Neuronal stem cell (in vitro differentiated cells): Measurements from ENCODE around the gene RPL19.
A peak's percentile ranks its signal among the peaks of the same experiment; 100 is the strongest.
"Not testable (repeated sequence)": the region's sequence is repeated elsewhere in the genome, so short reads cannot be mapped to it uniquely, and the experiment has no call there.

Source experiments
- DNase-seq: peaks from one replicate; pipeline ENCODE4 v3.0.0-alpha.2; 2013; ENCODE audit warnings: low spot score
- H2AFZ ChIP-seq: one replicate; pipeline ENCODE4 v1.6.1; 2013; ENCODE audit warnings: mild to moderate bottlenecking, low read length, inconsistent platforms
- H2AK5ac ChIP-seq: 2 replicates; pipeline ENCODE4 v1.6.1; 2013; ENCODE audit warnings: low read depth, mild to moderate bottlenecking, inconsistent platforms, low read length, moderate library complexity, mixed read lengths
- H2BK120ac ChIP-seq: 2 replicates; pipeline ENCODE4 v1.6.1; 2013; ENCODE audit warnings: low read depth, mild to moderate bottlenecking, inconsistent platforms, low read length, moderate library complexity, mixed read lengths
- H2BK12ac ChIP-seq: one replicate; pipeline ENCODE4 v1.6.1; 2013; ENCODE audit warnings: low read length, inconsistent platforms
- H2BK15ac ChIP-seq: 2 replicates; pipeline ENCODE4 v1.6.1; 2013; ENCODE audit warnings: mild to moderate bottlenecking, low read length, inconsistent platforms, mixed read lengths
- H2BK5ac ChIP-seq: one replicate; pipeline ENCODE4 v1.6.1; 2013; ENCODE audit warnings: inconsistent platforms, mild to moderate bottlenecking, low read length, moderate library complexity
- H3K14ac ChIP-seq: one replicate; pipeline ENCODE4 v1.6.1; 2013; ENCODE audit warnings: low read length, inconsistent platforms
- H3K18ac ChIP-seq: 2 replicates; pipeline ENCODE4 v1.6.1; 2013; ENCODE audit warnings: low read length, inconsistent platforms
- H3K23ac ChIP-seq: 2 replicates; pipeline ENCODE4 v1.6.1; 2013; ENCODE audit warnings: low read depth, mild to moderate bottlenecking, mixed read lengths, low read length, inconsistent platforms; ENCODE audit not compliant: poor library complexity
- H3K27ac ChIP-seq: replicated peaks from 3 replicates; pipeline ENCODE4 v1.5.1; 2013; ENCODE audit warnings: low read length, inconsistent platforms
- H3K27me3 ChIP-seq, 3 experiments: 2 replicates each; pipeline ENCODE4 v1.6.1; 2013; ENCODE audit warnings: low read length in 3 of 3, mild to moderate bottlenecking in 2 of 3, inconsistent platforms in 1 of 3, low read depth in 1 of 3, mixed read lengths in 1 of 3, moderate library complexity in 1 of 3; ENCODE audit not compliant: control insufficient read depth in 3 of 3, insufficient read depth in 3 of 3
- H3K36me3 ChIP-seq, 2 donors: replicated peaks in 1 of 2; 2 replicates each; pipeline ENCODE4 v1.6.1; 2013; ENCODE audit warnings: low read length in 2 of 2; ENCODE audit not compliant: control insufficient read depth in 2 of 2, insufficient read depth in 2 of 2
- H3K4ac ChIP-seq: 2 replicates; pipeline ENCODE4 v1.6.1; 2013; ENCODE audit warnings: inconsistent platforms, mild to moderate bottlenecking, low read length, moderate library complexity
- H3K4me1 ChIP-seq, 2 donors: 1 replicate in 1 of 2; 2 replicates in 1 of 2; pipeline ENCODE4 v1.6.1; 2013; ENCODE audit warnings: low read length in 2 of 2, low read depth in 1 of 2; ENCODE audit not compliant: control insufficient read depth in 2 of 2, insufficient read depth in 1 of 2
- H3K4me2 ChIP-seq: one replicate; pipeline ENCODE4 v1.6.1; 2013; ENCODE audit warnings: mild to moderate bottlenecking, low read length, inconsistent platforms; ENCODE audit not compliant: insufficient read depth, poor library complexity, severe bottlenecking
- H3K4me3 ChIP-seq, 2 donors: 2 replicates each; pipeline ENCODE4 v1.5.1; 2013; ENCODE audit warnings: low read length in 2 of 2, mild to moderate bottlenecking in 2 of 2, inconsistent platforms in 1 of 2, moderate library complexity in 1 of 2
- H3K79me1 ChIP-seq: one replicate; pipeline ENCODE4 v1.6.1; 2013; ENCODE audit warnings: low read depth, mild to moderate bottlenecking, inconsistent platforms, low read length, moderate library complexity
- H3K9ac ChIP-seq: one replicate; pipeline ENCODE4 v1.6.1; 2013; ENCODE audit warnings: mild to moderate bottlenecking, low read depth, low read length, inconsistent platforms; ENCODE audit not compliant: poor library complexity
- H3K9me3 ChIP-seq, 2 donors: replicated peaks in 1 of 2; 2 replicates each; pipeline versions ENCODE3 to v1.6.1; 2013; ENCODE audit warnings: low read length in 2 of 2, mild to moderate bottlenecking in 2 of 2, inconsistent platforms in 1 of 2, low read depth in 1 of 2, mixed read lengths in 1 of 2, moderate library complexity in 1 of 2; ENCODE audit not compliant: control insufficient read depth in 2 of 2, insufficient read depth in 1 of 2
- H4K8ac ChIP-seq: one replicate; pipeline ENCODE4 v1.6.1; 2013; ENCODE audit warnings: low read depth, mild to moderate bottlenecking, inconsistent platforms, low read length, moderate library complexity
- H4K91ac ChIP-seq: one replicate; pipeline ENCODE4 v1.6.1; 2013; ENCODE audit warnings: low read length, low read depth, mild to moderate bottlenecking, inconsistent platforms; ENCODE audit not compliant: poor library complexity
- WGBS, 2 donors: extraction: QIAGEN DNeasy Blood & Tissue Kit; methylation state at CpG; one replicate each; pipeline ENCODE4 v1.1.7; 2013; ENCODE audit warnings: missing lambda C conversion rate in 2 of 2, mixed read lengths in 1 of 2; ENCODE audit not compliant: insufficient read length in 2 of 2, insufficient replicate concordance in 1 of 2; ENCODE audit errors: extremely low coverage in 2 of 2; 5-methylcytosine and 5-hydroxymethylcytosine counted together

Gene RPL19

GRCh38 chr17:39244600-39245570 lies 44.8 kb downstream of the RPL19 start:
- no CpG with 5 or more reads among the region's 6 CpGs for WGBS, 2 donors
- H3K79me1 ChIP-seq, result no peaks in the 10 kb centered on the region

GRCh38 chr17:39246274-39246673 lies 46.2 kb downstream of the RPL19 start:
- H3K4me2 ChIP-seq, result no peak overlapping the region
- H3K9ac ChIP-seq, result no peak overlapping the region
- no CpG with 5 or more reads among the region's 3 CpGs for WGBS, 2 donors
- no peak overlapping the region for H2BK12ac ChIP-seq
- no peak overlapping the region for H2BK15ac ChIP-seq
- no peaks in the 10 kb centered on the region for H3K79me1 ChIP-seq
- DNase-seq, result no peak
- no peaks in the 10 kb centered on the region for H3K9me3 ChIP-seq
- no peak overlapping the region for H2AFZ ChIP-seq
- H2BK5ac ChIP-seq, result no peak overlapping the region
- H3K27me3 ChIP-seq, result no peaks in the 10 kb centered on the region
- H3K14ac ChIP-seq, result no peak overlapping the region
- no peak overlapping the region for H4K91ac ChIP-seq
- H3K4me3 ChIP-seq, result no peak overlapping the region
- peaks cover 0 to 2% of the 10 kb centered on the region in 2 donors for H3K4me1 ChIP-seq
- peak overlapping the region; percentile 1 for H3K23ac ChIP-seq
- no peaks in the 10 kb centered on the region for H3K36me3 ChIP-seq
- no peak overlapping the region for H2BK120ac ChIP-seq
- no peak overlapping the region for H3K27ac ChIP-seq
- H3K4ac ChIP-seq, result no peak overlapping the region
- H4K8ac ChIP-seq, result no peak overlapping the region
- no peak overlapping the region for H3K18ac ChIP-seq
- no peak overlapping the region for H2AK5ac ChIP-seq

More at GRCh38 chr17:39244600-39245570, 44.8 kb downstream of the RPL19 start:
- no peak overlapping the region for H3K4me2 ChIP-seq
- H3K14ac ChIP-seq, result no peak overlapping the region
- no peak overlapping the region for H3K23ac ChIP-seq
- H4K91ac ChIP-seq, result no peak overlapping the region
- H3K9ac ChIP-seq, result no peak overlapping the region
- H2BK15ac ChIP-seq, result no peak overlapping the region
- H2BK120ac ChIP-seq, result no peak overlapping the region
- H3K9me3 ChIP-seq, result no peaks in the 10 kb centered on the region
- no peak overlapping the region for H3K4me3 ChIP-seq
- H4K8ac ChIP-seq, result no peak overlapping the region
- no peak overlapping the region for H2AK5ac ChIP-seq
- H3K36me3 ChIP-seq, result no peaks in the 10 kb centered on the region
- no peak overlapping the region for H2BK5ac ChIP-seq
- no peak overlapping the region for H3K4ac ChIP-seq
- H2BK12ac ChIP-seq, result no peak overlapping the region
- H3K18ac ChIP-seq, result peak overlapping the region; percentile 73
- H3K4me1 ChIP-seq, result peaks cover 0 to 2% of the 10 kb centered on the region in 2 donors
- no peak overlapping the region for H3K27ac ChIP-seq
- peak; percentile 90 for DNase-seq
- peak overlapping the region; percentile 25 for H2AFZ ChIP-seq
- H3K27me3 ChIP-seq, result peaks cover 0 to 1% (median 0%) of the 10 kb centered on the region in 3 experiments

DNA sequence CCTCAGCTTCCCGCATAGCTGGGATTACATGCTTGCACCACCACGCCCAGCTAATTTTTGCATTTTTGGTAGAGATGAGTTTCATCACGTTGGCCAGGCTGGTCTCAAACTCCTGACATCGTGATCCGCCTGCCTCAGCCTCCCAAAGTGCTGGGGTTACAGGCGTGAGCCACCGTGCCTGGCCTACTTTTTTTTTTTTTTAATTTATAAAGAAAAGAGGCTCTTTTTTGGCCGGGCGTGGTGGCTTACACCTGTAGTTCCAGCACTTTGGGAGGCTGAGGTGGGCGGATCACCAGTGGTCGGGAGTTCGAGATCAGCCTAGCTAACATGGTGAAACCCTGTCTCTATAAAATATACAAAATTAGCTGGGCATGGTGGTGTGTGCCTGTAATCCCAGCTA lies 50.0 kb downstream of the RPL19 start:
- H2AFZ ChIP-seq, H3K9me3 ChIP-seq, H2BK15ac ChIP-seq, H3K27me3 ChIP-seq, DNase-seq, H3K27ac ChIP-seq, H2AK5ac ChIP-seq, H3K79me1 ChIP-seq, H3K9ac ChIP-seq, H3K4ac ChIP-seq, H3K4me3 ChIP-seq, H2BK5ac ChIP-seq, H3K14ac ChIP-seq, H3K23ac ChIP-seq, H2BK120ac ChIP-seq, H4K8ac ChIP-seq, H4K91ac ChIP-seq, H3K4me1 ChIP-seq, H3K18ac ChIP-seq, H3K4me2 ChIP-seq, H2BK12ac ChIP-seq: not testable (repeated sequence)
- H3K36me3 ChIP-seq, result peaks cover 5 to 22% of the 10 kb centered on the region in 2 donors
- WGBS, 2 donors, result no CpG with 5 or more reads among the region's 12 CpGs

GRCh38 chr17:39251997-39252396 lies 51.9 kb downstream of the RPL19 start:
- Histone ChIP-seq H2BK15ac (no peak overlapping the region), H3K36me3 (peaks cover 5 to 33% of the 10 kb centered on the region in 2 donors), H3K9ac (no peak overlapping the region), H2AFZ (no peak overlapping the region), H4K8ac (no peak overlapping the region), H3K14ac (no peak overlapping the region), H3K23ac (no peak overlapping the region), H3K4ac (no peak overlapping the region), H3K4me3 (no peak overlapping the region), H2BK5ac (no peak overlapping the region), H3K4me2 (no peak overlapping the region), H4K91ac (no peak overlapping the region), H3K9me3 (no peaks in the 10 kb centered on the region), H2BK120ac (no peak overlapping the region), H3K27me3 (no peaks in the 10 kb centered on the region), H2AK5ac (no peak overlapping the region), H3K4me1 (no peaks in the 10 kb centered on the region), H3K79me1 (no peaks in the 10 kb centered on the region), H2BK12ac (no peak overlapping the region), H3K18ac (no peak overlapping the region), H3K27ac (no peak overlapping the region)
- WGBS, 2 donors, result no CpG with 5 or more reads among the region's 1 CpG
- no peak for DNase-seq
